K562 (cell line): ENCODE results near the gene PGP. TPM values are rescaled to one million over a fixed set of nuclear protein-coding genes. Genes with fewer than 3 reads are reported as not detected.

ENCODE experiments used
- ATAC-seq: fragments of 200-7000 bp; cut with Tn5 transposase; 3 replicates; pipeline ENCODE4 v1.9.1; 2020; ENCODE audit warnings: moderate library complexity
- BruUV-seq: library from RNA; stranded (reverse); fragments of 400-500 nt; replicated peaks from 2 replicates; lab custom pipeline; 2021; lab: Mats Ljungman, UMichigan
- CTCF ChIA-PET: fragments of 300-600 bp; formaldehyde crosslinking; extraction: SDS; loops from one replicate; lab custom pipeline; 2021; ENCODE audit warnings: low intra/inter-chr PET ratio; lab: Yijun Ruan, JAX
- POLR2A ChIA-PET: fragments of 300-600, 350-650 bp; sonication (Branson Sonifier 250); formaldehyde crosslinking; extraction: SDS; loops from one replicate; lab custom pipeline; 2021; ENCODE audit warnings: antibody characterized with exemption, inconsistent platforms; lab: Yijun Ruan, JAX
- DNase-seq, 4 experiments: peaks; one replicate each; pipeline versions ENCODE4 v3.0.0 to v3.0.0-alpha.2; 2011 to 2018; ENCODE audit warnings: low spot score in 3 of 4, mixed read lengths in 3 of 4; ENCODE audit errors: extremely low read depth in 1 of 4
- FAIRE-seq: peaks from 2 replicates; lab custom pipeline; 2011; peaks lifted over from hg19 to GRCh38; lab: Jason Lieb, UNC
- H2AFZ ChIP-seq: 2 replicates; pipeline ENCODE4 v1.6.0; 2011; ENCODE audit warnings: low read depth, low read length, control low read depth, inconsistent platforms
- H3K27ac ChIP-seq: fragments of 200-600 bp; 3 replicates; pipeline ENCODE4 v1.8.0; 2011; ENCODE audit warnings: low read depth, mild to moderate bottlenecking, control low read depth, inconsistent platforms, low read length, moderate library complexity, mixed read lengths; ENCODE audit errors: extremely low read depth
- H3K27me3 ChIP-seq, 2 experiments: fragments of 300-600 bp in 1 of 2; 2 replicates in 1 of 2; 3 replicates in 1 of 2; pipeline versions ENCODE4 v1.6.0 to v1.8.0; 2011; ENCODE audit warnings: inconsistent platforms in 2 of 2, low read length in 2 of 2, mild to moderate bottlenecking in 1 of 2, mixed read lengths in 1 of 2, moderate library complexity in 1 of 2; ENCODE audit not compliant: control insufficient read depth in 2 of 2, insufficient read depth in 2 of 2
- H3K36me3 ChIP-seq: fragments of 300-600 bp; 3 replicates; pipeline ENCODE4 v1.8.0; 2011; ENCODE audit warnings: mild to moderate bottlenecking, low read length, inconsistent platforms; ENCODE audit not compliant: control insufficient read depth, insufficient read depth
- H3K4me1 ChIP-seq, 2 experiments: fragments of 200-600 bp in 1 of 2; replicated peaks in 1 of 2; 2 replicates in 1 of 2; 3 replicates in 1 of 2; pipeline versions ENCODE4 v1.5.1 to v1.8.0; 2011; ENCODE audit warnings: inconsistent platforms in 2 of 2, low read length in 2 of 2, mild to moderate bottlenecking in 1 of 2, mixed read lengths in 1 of 2, moderate library complexity in 1 of 2; ENCODE audit not compliant: control insufficient read depth in 2 of 2, insufficient read depth in 2 of 2
- H3K4me2 ChIP-seq: 2 replicates; pipeline ENCODE4 v1.6.1; 2011; ENCODE audit warnings: low read length, control low read depth, inconsistent platforms, mixed read lengths; ENCODE audit not compliant: insufficient read depth
- H3K4me3 ChIP-seq: fragments of 200-600 bp; sonication (generic), shearing (Covaris generic); 2 replicates; pipeline ENCODE4 v1.5.1; 2016; ENCODE audit warnings: control low read depth, inconsistent platforms
- H3K79me2 ChIP-seq: fragments of 200-600 bp; 3 replicates; pipeline ENCODE4 v1.8.0; 2011; ENCODE audit warnings: low read length, inconsistent platforms; ENCODE audit not compliant: control insufficient read depth, insufficient read depth
- H3K9ac ChIP-seq, 2 experiments: 2 replicates each; pipeline versions ENCODE4 v1.6.0 to v1.6.1; 2011; ENCODE audit warnings: low read depth in 2 of 2, low read length in 2 of 2, control low read depth in 1 of 2, inconsistent platforms in 1 of 2, mild to moderate bottlenecking in 1 of 2, mixed read lengths in 1 of 2; ENCODE audit not compliant: insufficient read depth in 1 of 2
- H3K9me1 ChIP-seq: one replicate; pipeline ENCODE4 v1.6.0; 2011; ENCODE audit warnings: inconsistent platforms, mild to moderate bottlenecking, low read length, moderate library complexity; ENCODE audit not compliant: control insufficient read depth, insufficient read depth
- H3K9me3 ChIP-seq: replicated peaks from 2 replicates; pipeline ENCODE4 v1.5.1; 2011; ENCODE audit warnings: low read depth, low read length, inconsistent platforms; ENCODE audit not compliant: control insufficient read depth, insufficient read depth
- H4K20me1 ChIP-seq: replicated peaks from 2 replicates; pipeline ENCODE4 v1.6.1; 2011; ENCODE audit warnings: low read length, inconsistent platforms, mixed read lengths; ENCODE audit not compliant: control insufficient read depth, insufficient read depth
- CBFB ChIP-seq: sonication (generic); formaldehyde crosslinking; IDR thresholded peaks from 2 replicates; pipeline ENCODE4 v1.4.0; 2020; ENCODE audit warnings: mild to moderate bottlenecking, missing genetic modification reagents
- HNRNPUL1 ChIP-seq: fragments of 200-400 bp; formaldehyde crosslinking; IDR thresholded peaks from 2 replicates; pipeline ENCODE4 v1.6.1; 2017; ENCODE audit warnings: low read length
- MECOM ChIP-seq: fragments of 250-450 bp; sonication (Bioruptor Pico); IDR thresholded peaks from 2 replicates; pipeline ENCODE4 v1.8.0; 2022; ENCODE audit warnings: inconsistent platforms
- MEF2D ChIP-seq: conservative IDR thresholded peaks from 2 replicates; pipeline ENCODE4 v1.6.1; 2016; ENCODE audit warnings: low read depth, missing genetic modification characterization, missing compliant biosample characterization
- PREB ChIP-seq: sonication (generic); formaldehyde crosslinking; IDR thresholded peaks from 2 replicates; pipeline ENCODE4 v1.8.1; 2023; ENCODE audit warnings: mild to moderate bottlenecking, missing genetic modification reagents
- RBFOX2 ChIP-seq: fragments of 200-400 bp; formaldehyde crosslinking; IDR thresholded peaks from 2 replicates; pipeline ENCODE4 v1.6.1; 2017; ENCODE audit warnings: low read depth, mild to moderate bottlenecking, low read length, moderate library complexity
- ZKSCAN3 ChIP-seq: fragments of 250-450 bp; sonication (Bioruptor Pico); IDR thresholded peaks from 2 replicates; pipeline ENCODE4 v1.4.0; 2020
- WGBS: fragments of 100-300 bp; shearing (Covaris generic); methylation state at CpG from one replicate; pipeline ENCODE4 v1.1.6; 2016; ENCODE audit warnings: low coverage, mixed read lengths; ENCODE audit not compliant: insufficient coverage; ENCODE audit errors: missing lambda C conversion rate; 5-methylcytosine and 5-hydroxymethylcytosine counted together
- in situ Hi-C: fragments of 300-500 bp; cut with MboI; formaldehyde crosslinking; loops from 4 replicates; pipeline ENCODE4 v1.15.0; 2018; ENCODE audit warnings: inconsistent platforms, mixed read lengths
- intact Hi-C: fragments of 100-400 bp; cut with micrococcal nuclease; formaldehyde crosslinking; loops from 2 replicates; pipeline ENCODE4 v1.14.2; 2022
- polyA plus RNA-seq, 8 experiments: library from polyadenylated mRNA; depleted of rRNA in 4 of 8; stranded (reverse) in 5 of 8; unstranded in 3 of 8; fragments of >200 nt; fragmentation: Nextera tagmentation in 2 of 8; fragmentation: Illumina TruSeq in 1 of 8; extraction: Ambion mirVana in 2 of 8; extraction: Trizol in 1 of 8; gene quantifications; 2 replicates each; pipeline versions ENCODE4 v1.2.1 to v1.2.3, GENCODE V29; 2011 to 2014; ENCODE audit warnings: inconsistent platforms in 1 of 8, missing spikeins in 1 of 8
- total RNA-seq, 7 experiments: library from RNA; depleted of rRNA in 6 of 7; stranded (reverse); fragments of >200 nt in 6 of 7; fragmentation: Illumina TruSeq in 2 of 7; extraction: Trizol in 2 of 7; gene quantifications; 2 replicates each; pipeline versions ENCODE4 v1.2.1 to v1.2.3, GENCODE V29; 2011 to 2021; ENCODE audit warnings: low replicate concordance in 1 of 7
- TF ChIP-seq, protein P1 (sequence below): sonication (generic); formaldehyde crosslinking; IDR thresholded peaks from 2 replicates; pipeline ENCODE4 v1.8.1; 2023; ENCODE audit warnings: mild to moderate bottlenecking, missing genetic modification reagents

PGP gene
- total and polyA plus RNA-seq, 9 of the 15 experiments (the other 6 are each of a cell fraction or from before 2014, with no cell fraction given) = 1.1 to 57.6 (median 19.6) TPM

GRCh38 chr16:2209258-2210008 is 5.2 kb downstream of the PGP start (continued):
- TF ChIP-seq MECOM (CRISPR knock-in tag) = no peak

GRCh38 chr16:2208772-2209171 is 5.9 kb downstream of the PGP start:
- Histone ChIP-seq H3K79me2 (peaks cover 66% of the 10 kb centered on the region), H3K4me2 (no peak overlapping the region), H3K36me3 (peaks cover 61% of the 10 kb centered on the region; the same call in 2 of the 3 replicates), H3K9me3 (no peaks in the 10 kb centered on the region), H3K27ac (no peak overlapping the region), H3K27me3 (no peaks in the 10 kb centered on the region), H4K20me1 (peaks cover 21% of the 10 kb centered on the region), H3K9me1 (no peaks in the 10 kb centered on the region), H3K9ac (peak overlapping the region in 1 of 2 experiments; percentile 96; a peak in 2 of 4 replicates), H3K4me3 (no peak overlapping the region), H2AFZ (no peak overlapping the region), H3K4me1 (peaks cover 33 to 89% of the 10 kb centered on the region in 2 experiments)
- ATAC-seq (no peak), FAIRE-seq (no peak), DNase-seq (no peak)
- intact Hi-C loops = no loop called here
- peak; percentile 71; the same call in 1 of the 2 replicates for TF ChIP-seq CBFB (CRISPR knock-in tag)
- TF ChIP-seq HNRNPUL1 = no peak
- TF ChIP-seq MEF2D = no peak
- peak; percentile 48; the same call in 1 of the 2 replicates for TF ChIP-seq RBFOX2
- no peak for TF ChIP-seq PREB (CRISPR knock-in tag)
- peak; percentile 33; the same call in 1 of the 2 replicates for TF ChIP-seq ZKSCAN3
- TF ChIP-seq, protein P1, sequence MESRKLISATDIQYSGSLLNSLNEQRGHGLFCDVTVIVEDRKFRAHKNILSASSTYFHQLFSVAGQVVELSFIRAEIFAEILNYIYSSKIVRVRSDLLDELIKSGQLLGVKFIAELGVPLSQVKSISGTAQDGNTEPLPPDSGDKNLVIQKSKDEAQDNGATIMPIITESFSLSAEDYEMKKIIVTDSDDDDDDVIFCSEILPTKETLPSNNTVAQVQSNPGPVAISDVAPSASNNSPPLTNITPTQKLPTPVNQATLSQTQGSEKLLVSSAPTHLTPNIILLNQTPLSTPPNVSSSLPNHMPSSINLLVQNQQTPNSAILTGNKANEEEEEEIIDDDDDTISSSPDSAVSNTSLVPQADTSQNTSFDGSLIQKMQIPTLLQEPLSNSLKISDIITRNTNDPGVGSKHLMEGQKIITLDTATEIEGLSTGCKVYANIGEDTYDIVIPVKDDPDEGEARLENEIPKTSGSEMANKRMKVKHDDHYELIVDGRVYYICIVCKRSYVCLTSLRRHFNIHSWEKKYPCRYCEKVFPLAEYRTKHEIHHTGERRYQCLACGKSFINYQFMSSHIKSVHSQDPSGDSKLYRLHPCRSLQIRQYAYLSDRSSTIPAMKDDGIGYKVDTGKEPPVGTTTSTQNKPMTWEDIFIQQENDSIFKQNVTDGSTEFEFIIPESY (CRISPR knock-in tag) = peak; percentile 59; the same call in 1 of the 2 replicates
- BruUV-seq = no TSS peak
- 98% methylated on average over 6 of the region's 9 CpGs for WGBS
- in situ Hi-C loops = no loop called here
- ChIA-PET CTCF (no interaction called here), POLR2A (interaction anchor here (0.6 to 1.3 kb wide), 6 partner anchors 9 to 53 kb away, joined by 3 to 4 read pairs (median 3); partner anchors contain the start of genes ECI1 and TRAF7)
